ENCODE data around the gene TSN. TPM values are rescaled to one million over a fixed set of nuclear protein-coding genes. Genes with fewer than 3 reads are reported as not detected.

Gene TSN
- total RNA-seq, 1 donor from 2014 or later = 42.6 TPM

DNA sequence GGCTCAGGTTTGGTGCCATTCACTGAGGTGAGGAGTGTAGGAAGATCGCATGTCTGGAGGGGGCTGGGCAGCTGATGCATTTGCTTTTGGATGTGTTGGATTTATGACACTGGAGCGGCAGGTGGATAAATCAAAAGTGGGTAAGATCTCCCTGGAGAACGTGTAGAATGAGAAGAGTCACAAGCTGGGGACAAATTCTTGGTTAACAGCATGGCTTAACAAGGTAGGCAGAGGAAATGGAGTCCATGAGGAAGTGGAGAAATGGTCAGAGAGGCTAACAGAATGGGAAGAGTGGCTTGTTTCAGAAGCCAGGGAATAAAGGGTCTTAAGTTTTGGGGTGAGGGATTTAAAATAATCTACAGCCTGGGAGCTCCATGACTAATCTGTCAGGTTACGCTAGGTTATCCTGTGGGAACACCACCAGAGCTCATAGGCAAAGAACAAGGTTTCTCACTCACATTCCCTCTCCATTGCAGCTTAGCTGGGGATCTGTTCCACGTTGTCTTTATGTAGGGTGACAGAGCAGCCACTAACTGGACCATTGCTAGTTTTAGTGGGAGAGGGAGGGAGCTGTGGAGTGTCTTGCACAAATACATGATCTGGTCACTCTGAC lies 12.8 kb downstream of the TSN start:
- Histone ChIP-seq H3K27me3 (ENCODE audit: low read depth) (no peaks in the 10 kb centered on the region), H3K4me3 (no peak overlapping the region), H3K27ac (replicated peaks) (no peak overlapping the region), H3K36me3 (peaks cover 59% of the 10 kb centered on the region), H3K9me3 (replicated peaks) (no peaks in the 10 kb centered on the region), H3K4me1 (no peaks in the 10 kb centered on the region)
- intact Hi-C loops (cut with micrococcal nuclease) = no loop called here
- DNase-seq = no peak
- TF ChIP-seq, protein P1, sequence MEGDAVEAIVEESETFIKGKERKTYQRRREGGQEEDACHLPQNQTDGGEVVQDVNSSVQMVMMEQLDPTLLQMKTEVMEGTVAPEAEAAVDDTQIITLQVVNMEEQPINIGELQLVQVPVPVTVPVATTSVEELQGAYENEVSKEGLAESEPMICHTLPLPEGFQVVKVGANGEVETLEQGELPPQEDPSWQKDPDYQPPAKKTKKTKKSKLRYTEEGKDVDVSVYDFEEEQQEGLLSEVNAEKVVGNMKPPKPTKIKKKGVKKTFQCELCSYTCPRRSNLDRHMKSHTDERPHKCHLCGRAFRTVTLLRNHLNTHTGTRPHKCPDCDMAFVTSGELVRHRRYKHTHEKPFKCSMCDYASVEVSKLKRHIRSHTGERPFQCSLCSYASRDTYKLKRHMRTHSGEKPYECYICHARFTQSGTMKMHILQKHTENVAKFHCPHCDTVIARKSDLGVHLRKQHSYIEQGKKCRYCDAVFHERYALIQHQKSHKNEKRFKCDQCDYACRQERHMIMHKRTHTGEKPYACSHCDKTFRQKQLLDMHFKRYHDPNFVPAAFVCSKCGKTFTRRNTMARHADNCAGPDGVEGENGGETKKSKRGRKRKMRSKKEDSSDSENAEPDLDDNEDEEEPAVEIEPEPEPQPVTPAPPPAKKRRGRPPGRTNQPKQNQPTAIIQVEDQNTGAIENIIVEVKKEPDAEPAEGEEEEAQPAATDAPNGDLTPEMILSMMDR (IDR thresholded peaks at IDR 0.05; ENCODE audit: borderline replicate concordance) = no peak

DNA sequence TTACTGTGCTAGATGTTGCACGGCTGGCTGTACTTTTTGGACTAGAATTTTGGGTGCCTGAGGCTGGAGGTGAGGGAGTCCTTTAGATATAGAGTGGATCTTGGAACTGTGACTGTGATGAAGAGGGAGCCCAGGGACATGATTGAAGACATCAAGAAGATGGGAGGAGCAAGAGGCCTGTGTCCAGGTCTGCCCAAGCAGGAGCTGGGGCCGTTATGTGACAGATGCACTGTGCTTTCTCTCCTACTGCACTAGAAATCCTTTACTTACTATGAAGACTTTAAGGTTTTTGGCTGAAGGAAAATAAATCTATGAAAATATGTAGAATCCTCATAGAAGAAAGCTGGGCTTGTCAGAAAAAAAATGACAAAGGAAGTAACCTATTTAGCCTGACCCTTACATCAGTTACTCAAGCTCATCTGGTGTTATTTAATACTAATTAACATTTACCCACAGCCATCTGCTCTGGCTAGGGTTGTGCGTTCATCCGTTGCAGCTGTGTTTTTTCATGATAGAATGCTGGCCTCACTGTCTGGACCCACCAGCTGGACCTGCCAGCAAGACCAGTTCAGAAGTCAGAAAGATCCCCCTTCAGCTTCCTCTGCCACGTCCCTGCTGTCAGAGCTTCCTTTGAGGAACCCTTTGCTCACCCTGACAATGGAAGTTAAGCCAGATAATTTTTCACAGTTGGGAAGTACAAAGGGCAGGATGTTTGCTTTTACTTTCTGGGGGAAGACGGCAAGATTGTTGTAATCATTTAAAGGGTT lies 16.7 kb downstream of the TSN start:
- intact Hi-C loops (cut with micrococcal nuclease) = no loop called here
- H3K4me1 ChIP-seq = no peaks in the 10 kb centered on the region
- TF ChIP-seq, protein P1 (IDR thresholded peaks at IDR 0.05; ENCODE audit: borderline replicate concordance) = no peak
- H3K27me3 ChIP-seq (ENCODE audit: low read depth) = no peaks in the 10 kb centered on the region
- no peak overlapping the region for H3K27ac ChIP-seq (replicated peaks)
- no peaks in the 10 kb centered on the region for H3K9me3 ChIP-seq (replicated peaks)
- peaks cover 20% of the 10 kb centered on the region for H3K36me3 ChIP-seq
- H3K4me3 ChIP-seq = no peak overlapping the region
- no peak for DNase-seq

DNA sequence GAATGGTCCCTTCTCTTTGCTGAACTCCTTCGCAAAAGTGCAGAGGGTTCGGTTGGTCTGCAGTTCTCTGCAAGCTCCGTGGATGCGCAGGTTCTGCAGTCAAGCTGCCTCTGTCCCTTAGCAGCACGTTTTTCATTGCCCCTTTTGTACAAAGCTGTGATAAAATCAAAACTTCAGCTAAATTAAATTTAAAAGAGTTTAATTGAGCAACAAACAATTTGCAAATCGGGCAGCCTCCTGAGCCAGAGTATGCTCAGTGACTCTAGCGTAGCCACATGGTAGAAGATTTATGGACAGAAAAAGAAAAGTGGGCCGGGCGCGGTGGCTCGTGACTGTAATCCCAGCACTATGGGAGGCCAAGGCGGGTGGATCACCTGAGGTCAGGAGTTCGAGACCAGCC lies 18.8 kb downstream of the TSN start:
- TF ChIP-seq, protein P1 (IDR thresholded peaks at IDR 0.05; ENCODE audit: borderline replicate concordance) = no peak
- no peaks in the 10 kb centered on the region for H3K27me3 ChIP-seq (ENCODE audit: low read depth)
- H3K36me3 ChIP-seq = peaks cover 8% of the 10 kb centered on the region
- H3K4me1 ChIP-seq = no peaks in the 10 kb centered on the region
- intact Hi-C loops (cut with micrococcal nuclease) = no loop called here
- H3K9me3 ChIP-seq (replicated peaks) = no peaks in the 10 kb centered on the region
- DNase-seq = no peak
- no peak overlapping the region for H3K4me3 ChIP-seq
- no peak overlapping the region for H3K27ac ChIP-seq (replicated peaks)

DNA sequence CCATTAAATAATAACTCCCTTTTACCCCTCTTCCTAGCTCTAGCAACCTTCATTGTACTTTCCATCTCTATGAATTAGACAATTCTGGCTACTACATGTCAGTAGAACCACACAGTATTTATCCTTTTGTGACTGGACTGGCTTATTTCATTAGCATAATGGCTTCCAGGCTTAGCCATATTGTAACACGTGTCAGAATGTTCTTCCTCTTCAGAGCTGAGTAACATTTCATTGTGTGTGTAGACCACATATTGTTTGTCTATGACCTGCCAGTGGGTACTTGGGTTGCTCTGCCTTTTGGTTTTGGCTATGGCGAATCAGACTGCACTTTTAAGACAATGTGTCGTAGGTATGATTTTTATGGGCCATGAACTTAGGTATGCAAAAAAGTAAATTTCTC lies 20.9 kb downstream of the TSN start:
- TF ChIP-seq, protein P1 (IDR thresholded peaks at IDR 0.05; ENCODE audit: borderline replicate concordance) = no peak
- no peak overlapping the region for H3K4me3 ChIP-seq
- intact Hi-C loops (cut with micrococcal nuclease) = no loop called here
- H3K4me1 ChIP-seq = no peaks in the 10 kb centered on the region
- no peaks in the 10 kb centered on the region for H3K36me3 ChIP-seq
- H3K27me3 ChIP-seq (ENCODE audit: low read depth) = no peaks in the 10 kb centered on the region
- no peaks in the 10 kb centered on the region for H3K9me3 ChIP-seq (replicated peaks)
- H3K27ac ChIP-seq (replicated peaks) = no peak overlapping the region
- no peak for DNase-seq

DNA sequence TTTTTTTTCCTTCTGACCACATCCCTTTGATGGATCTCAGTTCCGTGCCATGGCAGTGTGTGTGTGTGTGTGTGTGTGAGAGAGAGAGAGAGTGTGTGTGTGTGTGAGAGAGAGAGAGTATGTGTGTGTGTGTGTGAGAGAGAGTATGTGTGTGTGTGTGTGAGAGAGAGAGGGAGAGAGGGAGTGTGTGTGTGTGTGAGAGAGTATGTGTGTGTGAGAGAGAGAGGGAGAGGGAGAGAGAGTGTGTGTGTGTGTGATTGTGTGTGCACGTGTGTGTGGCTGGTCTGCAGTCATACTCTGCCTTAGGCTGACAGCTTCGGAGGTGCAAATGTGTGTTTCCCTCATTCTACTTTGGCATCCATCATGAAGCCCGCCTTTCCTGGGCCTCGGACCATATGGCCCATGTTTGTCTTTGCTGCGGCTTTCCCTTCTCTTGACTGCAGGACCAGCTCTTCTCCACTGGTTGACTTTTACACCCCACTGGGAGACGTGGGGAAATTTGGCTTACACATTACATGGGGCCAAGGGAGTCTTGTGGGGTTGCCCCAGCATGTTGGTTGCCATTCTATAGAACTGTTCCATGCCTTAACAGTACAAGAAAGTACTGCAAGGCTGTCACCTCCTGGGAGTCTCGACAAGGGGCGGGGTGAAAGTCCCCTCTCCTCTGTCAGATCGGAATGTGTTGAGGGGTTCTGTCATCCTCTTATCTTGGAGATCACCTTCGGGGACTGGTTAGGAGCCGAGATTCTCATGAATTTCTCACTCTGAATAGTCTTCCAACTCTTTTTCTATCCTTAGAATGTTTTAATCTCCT lies 21.6 kb downstream of the TSN start:
- Histone ChIP-seq H3K27ac (replicated peaks) (no peak overlapping the region), H3K4me3 (no peak overlapping the region), H3K4me1 (no peaks in the 10 kb centered on the region), H3K9me3 (replicated peaks) (no peaks in the 10 kb centered on the region), H3K27me3 (ENCODE audit: low read depth) (no peaks in the 10 kb centered on the region), H3K36me3 (no peaks in the 10 kb centered on the region)
- TF ChIP-seq, protein P1 (IDR thresholded peaks at IDR 0.05; ENCODE audit: borderline replicate concordance) = no peak
- DNase-seq = no peak
- intact Hi-C loops (cut with micrococcal nuclease) = no loop called here

All from left ventricle myocardium inferior (tissue), 1 donor.